Measurements from ENCODE around the gene ADAM12. TPM values are rescaled to one million over a fixed set of nuclear protein-coding genes. Genes with fewer than 3 reads are reported as not detected.
"Not testable (repeated sequence)": the region's sequence is repeated elsewhere in the genome, so short reads cannot be mapped to it uniquely, and the experiment has no call there.

ADAM12 gene
- total and polyA plus RNA-seq, 12 donors: 0.08 to 3.9 (median 0.53) TPM

- TF ChIP-seq POLR2A (IDR thresholded peaks at IDR 0.05) (no peak), CTCF (IDR thresholded peaks at IDR 0.05) (no peak)
- Histone ChIP-seq H3K27ac (no peak overlapping the region), H3K4me1 (replicated peaks in 1 of 2) (no peaks in the 10 kb centered on the region), H3K4me3 (no peak overlapping the region), H3K36me3 (replicated peaks in 1 of 2) (no peaks in the 10 kb centered on the region), H3K9me3 (replicated peaks in 1 of 3) (no peaks in the 10 kb centered on the region), H3K27me3 (peaks cover 4% of the 10 kb centered on the region)
- 46 to 58% (median 49%) methylated on average over 8 to 10 of the region's 10 CpGs for WGBS, 4 donors
- intact Hi-C loops (cut with DNase I): no loop called here
- DNase-seq: no peak
Measured at GRCh38 chr10:126350216-126350992, 37.9 kb downstream of the ADAM12 start.

GRCh38 chr10:126349676-126350075 is 38.6 kb downstream of the ADAM12 start:
- DNase-seq: no peak
- intact Hi-C loops (cut with DNase I): no loop called here
- Histone ChIP-seq H3K4me1 (replicated peaks in 1 of 2) (no peaks in the 10 kb centered on the region), H3K27me3 (peaks cover 4% of the 10 kb centered on the region), H3K9me3 (replicated peaks in 1 of 3) (no peaks in the 10 kb centered on the region), H3K27ac (no peak overlapping the region), H3K36me3 (replicated peaks in 1 of 2) (no peaks in the 10 kb centered on the region), H3K4me3 (no peak overlapping the region)
- 74 to 84% (median 81%) methylated on average over 5 of the region's 5 CpGs for WGBS, 4 donors
- no peak for TF ChIP-seq CTCF (IDR thresholded peaks at IDR 0.05)

- H3K36me3 ChIP-seq (replicated peaks in 1 of 2): no peaks in the 10 kb centered on the region
- H3K27me3 ChIP-seq: peaks cover 4% of the 10 kb centered on the region
- no peaks in the 10 kb centered on the region for H3K4me1 ChIP-seq (replicated peaks in 1 of 2)
- intact Hi-C loops (cut with DNase I): no loop called here
- 38 to 63% (median 50%) methylated on average over 1 of the region's 1 CpG for WGBS, 4 donors
- TF ChIP-seq CTCF (IDR thresholded peaks at IDR 0.05): no peak
- no peak for TF ChIP-seq POLR2A (IDR thresholded peaks at IDR 0.05)
- H3K9me3 ChIP-seq (replicated peaks in 1 of 3): no peaks in the 10 kb centered on the region
- H3K4me3 ChIP-seq: no peak overlapping the region
- no peak overlapping the region for H3K27ac ChIP-seq
- no peak for DNase-seq
Measured at GRCh38 chr10:126349101-126349500, 39.2 kb downstream of the ADAM12 start.

- intact Hi-C loops (cut with DNase I); H3K27ac ChIP-seq; H3K9me3 ChIP-seq (replicated peaks in 1 of 3); H3K27me3 ChIP-seq; H3K4me1 ChIP-seq (replicated peaks in 1 of 2); H3K4me3 ChIP-seq; DNase-seq; H3K36me3 ChIP-seq (replicated peaks in 1 of 2): not testable (repeated sequence)
- 68 to 85% (median 82%) methylated on average over 2 of the region's 2 CpGs for WGBS, 4 donors
Measured at GRCh38 chr10:126343496-126343895, 44.8 kb downstream of the ADAM12 start.

- Histone ChIP-seq H3K27ac (no peak overlapping the region), H3K36me3 (replicated peaks in 1 of 2) (no peaks in the 10 kb centered on the region), H3K27me3 (peaks cover 4% of the 10 kb centered on the region), H3K4me1 (replicated peaks in 1 of 2) (no peaks in the 10 kb centered on the region), H3K4me3 (no peak overlapping the region), H3K9me3 (replicated peaks in 1 of 3) (no peaks in the 10 kb centered on the region)
- intact Hi-C loops (cut with DNase I): no loop called here
- TF ChIP-seq CTCF (IDR thresholded peaks at IDR 0.05) (no peak), POLR2A (IDR thresholded peaks at IDR 0.05) (no peak)
- WGBS, 4 donors: 48 to 75% (median 68%) methylated on average over 5 of the region's 5 CpGs
- DNase-seq: no peak
Measured at GRCh38 chr10:126342680-126343079, 45.6 kb downstream of the ADAM12 start.

Measured in adrenal gland (tissue), 12 donors.